HFFc6 (cell line): ENCODE results near the gene MRPL51. TPM values are rescaled to one million over a fixed set of nuclear protein-coding genes. Genes with fewer than 3 reads are reported as not detected.
A peak's percentile ranks its signal among the peaks of the same experiment; 100 is the strongest.

Experiments used
- DNase-seq: peaks from one replicate; pipeline ENCODE4 v3.0.0-alpha.2; 2018
- H3K27ac Mint-ChIP-seq: 2 replicates; pipeline ENCODE4 v1.8.0; 2020; ENCODE audit warnings: mild to moderate bottlenecking, mixed read lengths
- H3K27me3 Mint-ChIP-seq: 2 replicates; pipeline ENCODE4 v1.8.0; 2021; ENCODE audit warnings: mild to moderate bottlenecking, moderate library complexity, mixed read lengths; ENCODE audit not compliant: insufficient read depth
- H3K36me3 Mint-ChIP-seq: 2 replicates; pipeline ENCODE4 v1.8.0; 2021; ENCODE audit warnings: low read depth, mixed read lengths
- H3K4me1 Mint-ChIP-seq: 2 replicates; pipeline ENCODE4 v1.8.0; 2020; ENCODE audit warnings: low read depth, mixed read lengths
- H3K4me3 Mint-ChIP-seq: 2 replicates; pipeline ENCODE4 v1.8.0; 2020; ENCODE audit warnings: mild to moderate bottlenecking, moderate library complexity, mixed read lengths
- H3K9me3 Mint-ChIP-seq: 2 replicates; pipeline ENCODE4 v1.8.0; 2020; ENCODE audit warnings: mild to moderate bottlenecking, mixed read lengths
- CTCF ChIP-seq: fragments of 200-600 bp; sonication (generic); IDR thresholded peaks from 2 replicates; pipeline ENCODE4 v1.5.0; 2021; ENCODE audit warnings: antibody characterized with exemption, mild to moderate bottlenecking
- total RNA-seq, 6 experiments: library from RNA; stranded (reverse); fragmentation: NEBNext Ultra II Directional; extraction: Animal tissue kit (Norgen Biotek cat#: 25700); gene quantifications; 2 replicates in 1 of 6; 3 replicates in 5 of 6; pipeline ENCODE4 v1.2.3, GENCODE V29; 2021

Gene MRPL51
- total RNA-seq, 6 experiments from 2014 or later, result 227 to 290 (median 257) TPM

- Mint-ChIP-seq H3K27ac (peak overlapping the region; percentile 29; the same call in 1 of the 2 replicates), H3K4me3 (no peak overlapping the region), H3K36me3 (peaks cover 54% of the 10 kb centered on the region), H3K4me1 (peaks cover 37% of the 10 kb centered on the region), H3K9me3 (no peaks in the 10 kb centered on the region), H3K27me3 (peaks cover 10% of the 10 kb centered on the region)
- no peak for DNase-seq
- TF ChIP-seq CTCF, result 0 out of 2 replicates have a peak, but pooled peaks have one; percentile 10
Measured at GRCh38 chr12:6528539-6529235, 35.6 kb upstream of the MRPL51 start.

- no peak for DNase-seq
- H3K4me3 Mint-ChIP-seq, result no peak overlapping the region
- no peak overlapping the region for H3K27ac Mint-ChIP-seq
- peaks cover 54% of the 10 kb centered on the region for H3K36me3 Mint-ChIP-seq
- H3K27me3 Mint-ChIP-seq, result peaks cover 6% of the 10 kb centered on the region
- no peaks in the 10 kb centered on the region for H3K9me3 Mint-ChIP-seq
- peaks cover 29% of the 10 kb centered on the region for H3K4me1 Mint-ChIP-seq
- no peak for TF ChIP-seq CTCF
Measured at GRCh38 chr12:6527711-6528110, 34.6 kb upstream of the MRPL51 start.

GRCh38 chr12:6526766-6527525, 33.9 kb upstream of the MRPL51 start:
- Mint-ChIP-seq H3K36me3 (peaks cover 53% of the 10 kb centered on the region), H3K27me3 (peaks cover 2% of the 10 kb centered on the region; the same call in 1 of the 2 replicates), H3K27ac (no peak overlapping the region)

GRCh38 chr12:6526201-6526600, 33.1 kb upstream of the MRPL51 start:
- no peak for TF ChIP-seq CTCF
- H3K4me1 Mint-ChIP-seq, result peaks cover 14% of the 10 kb centered on the region
- H3K27me3 Mint-ChIP-seq, result peaks cover 2% of the 10 kb centered on the region; the same call in 1 of the 2 replicates
- no peak overlapping the region for H3K27ac Mint-ChIP-seq
- H3K36me3 Mint-ChIP-seq, result peaks cover 50% of the 10 kb centered on the region
- no peak for DNase-seq
- H3K4me3 Mint-ChIP-seq, result no peak overlapping the region
- H3K9me3 Mint-ChIP-seq, result no peaks in the 10 kb centered on the region

More at GRCh38 chr12:6526766-6527525, 33.9 kb upstream of the MRPL51 start:
- no peak overlapping the region for H3K4me3 Mint-ChIP-seq
- no peaks in the 10 kb centered on the region for H3K9me3 Mint-ChIP-seq
- no peak for TF ChIP-seq CTCF
- H3K4me1 Mint-ChIP-seq, result peaks cover 21% of the 10 kb centered on the region
- DNase-seq, result no peak

GRCh38 chr12:6524648-6525047, 31.6 kb upstream of the MRPL51 start:
- no peaks in the 10 kb centered on the region for H3K9me3 Mint-ChIP-seq
- no peak for TF ChIP-seq CTCF
- no peaks in the 10 kb centered on the region; the same call in 1 of the 2 replicates for H3K27me3 Mint-ChIP-seq
- no peak overlapping the region for H3K27ac Mint-ChIP-seq
- no peaks in the 10 kb centered on the region for H3K4me1 Mint-ChIP-seq
- peaks cover 34% of the 10 kb centered on the region for H3K36me3 Mint-ChIP-seq
- no peak overlapping the region for H3K4me3 Mint-ChIP-seq
- no peak for DNase-seq
